BJ (cell line): ENCODE data around the gene NLRP12. TPM values are rescaled to one million over a fixed set of nuclear protein-coding genes. Genes with fewer than 3 reads are reported as not detected.
"Not testable (repeated sequence)": the region's sequence is repeated elsewhere in the genome, so short reads cannot be mapped to it uniquely, and the experiment has no call there.

ENCODE experiments used
- CTCF ChIA-PET: fragments of 350-600 bp; formaldehyde crosslinking; extraction: SDS; loops from one replicate; lab custom pipeline; 2021; ENCODE audit warnings: antibody characterized with exemption, inconsistent platforms; lab: Yijun Ruan, JAX
- POLR2A ChIA-PET: fragments of 300-600 bp; sonication (Branson Sonifier 250); formaldehyde crosslinking; extraction: SDS; loops from one replicate; lab custom pipeline; 2021; ENCODE audit warnings: antibody characterized with exemption; lab: Charles Lee
- DNase-seq: peaks from one replicate; pipeline ENCODE4 v3.0.0-alpha.2; 2011; ENCODE audit warnings: low read depth
- H3K27me3 ChIP-seq: 2 replicates; pipeline ENCODE4 v1.6.0; 2011; ENCODE audit warnings: low read length; ENCODE audit not compliant: control insufficient read depth, insufficient read depth
- H3K36me3 ChIP-seq: 2 replicates; pipeline ENCODE4 v1.5.1; 2011; ENCODE audit warnings: low read length; ENCODE audit not compliant: control insufficient read depth, insufficient read depth
- H3K4me3 ChIP-seq: 2 replicates; pipeline ENCODE4 v1.5.1; 2011; ENCODE audit warnings: low read depth, mild to moderate bottlenecking, control low read depth, low read length
- polyA plus RNA-seq: library from polyadenylated mRNA; depleted of rRNA; stranded (reverse); fragments of >200 nt; gene quantifications from 2 replicates; pipeline ENCODE4 v1.2.3, GENCODE V29; 2011; rRNA removed
- small RNA-seq: library from RNA; depleted of rRNA; stranded (forward); fragments of <200 nt; gene quantifications from one replicate; pipeline ENCODE3, GENCODE V24; 2012; ENCODE audit warnings: low replicate concordance, low read depth; ENCODE audit not compliant: insufficient read length
- TF ChIP-seq, protein P1 (sequence below): IDR thresholded peaks from 2 replicates; pipeline ENCODE4 v1.5.1; 2011; ENCODE audit warnings: low read depth, mild to moderate bottlenecking, control low read depth, inconsistent platforms, low read length, moderate library complexity; ENCODE audit not compliant: insufficient read depth

The NLRP12 gene
- polyA plus RNA-seq, 1 experiment, result not detected

DNA sequence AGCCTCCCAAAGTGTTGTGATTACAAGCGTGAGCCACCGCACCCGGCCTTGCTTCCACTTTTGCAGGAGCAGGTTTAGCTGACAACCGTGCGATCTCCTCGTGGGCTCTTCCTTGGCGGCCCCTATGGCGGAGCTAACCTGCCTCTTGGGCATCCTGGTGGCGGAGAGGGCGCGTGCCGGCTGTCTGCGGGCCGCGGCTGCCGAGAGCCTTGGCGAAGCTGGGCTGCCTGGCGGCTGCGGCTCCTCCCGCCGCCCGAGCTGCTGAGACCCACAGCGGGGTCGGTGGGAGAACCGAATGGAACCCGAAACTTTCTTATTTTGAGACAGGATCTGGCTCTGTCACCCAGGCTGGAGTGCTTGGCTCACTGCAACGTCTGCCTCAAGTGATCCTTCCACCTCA, 55.7 kb downstream of the NLRP12 start:
- no peak for DNase-seq
- no peaks in the 10 kb centered on the region for H3K36me3 ChIP-seq
- H3K4me3 ChIP-seq, result no peak overlapping the region
- TF ChIP-seq, protein P1, sequence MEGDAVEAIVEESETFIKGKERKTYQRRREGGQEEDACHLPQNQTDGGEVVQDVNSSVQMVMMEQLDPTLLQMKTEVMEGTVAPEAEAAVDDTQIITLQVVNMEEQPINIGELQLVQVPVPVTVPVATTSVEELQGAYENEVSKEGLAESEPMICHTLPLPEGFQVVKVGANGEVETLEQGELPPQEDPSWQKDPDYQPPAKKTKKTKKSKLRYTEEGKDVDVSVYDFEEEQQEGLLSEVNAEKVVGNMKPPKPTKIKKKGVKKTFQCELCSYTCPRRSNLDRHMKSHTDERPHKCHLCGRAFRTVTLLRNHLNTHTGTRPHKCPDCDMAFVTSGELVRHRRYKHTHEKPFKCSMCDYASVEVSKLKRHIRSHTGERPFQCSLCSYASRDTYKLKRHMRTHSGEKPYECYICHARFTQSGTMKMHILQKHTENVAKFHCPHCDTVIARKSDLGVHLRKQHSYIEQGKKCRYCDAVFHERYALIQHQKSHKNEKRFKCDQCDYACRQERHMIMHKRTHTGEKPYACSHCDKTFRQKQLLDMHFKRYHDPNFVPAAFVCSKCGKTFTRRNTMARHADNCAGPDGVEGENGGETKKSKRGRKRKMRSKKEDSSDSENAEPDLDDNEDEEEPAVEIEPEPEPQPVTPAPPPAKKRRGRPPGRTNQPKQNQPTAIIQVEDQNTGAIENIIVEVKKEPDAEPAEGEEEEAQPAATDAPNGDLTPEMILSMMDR, result no peak
- ChIA-PET POLR2A (no interaction called here), CTCF (no interaction called here)
- H3K27me3 ChIP-seq, result no peaks in the 10 kb centered on the region

DNA sequence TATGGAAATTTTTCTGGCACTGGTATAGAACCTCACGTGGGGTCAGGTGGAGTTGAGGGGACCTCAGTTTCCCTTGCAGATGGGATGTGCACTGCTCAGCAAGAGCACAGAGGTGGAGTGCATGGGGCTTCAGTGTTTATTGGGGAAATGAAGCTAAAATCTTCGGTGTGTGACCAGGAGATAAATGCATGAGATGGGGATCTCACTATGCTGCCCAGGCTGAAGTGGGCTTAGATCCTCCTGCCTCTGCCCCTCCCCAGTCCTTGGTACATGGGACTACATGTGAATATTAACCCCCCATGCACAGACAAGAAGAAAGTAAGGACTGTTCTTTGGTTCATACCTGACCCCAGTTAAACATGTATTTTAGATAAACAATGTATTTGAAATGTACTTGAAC, 65.1 kb downstream of the NLRP12 start:
- H3K36me3 ChIP-seq, POLR2A ChIA-PET, DNase-seq, CTCF ChIA-PET, H3K4me3 ChIP-seq, H3K27me3 ChIP-seq: not testable (repeated sequence)

Small RNA genes lying within 50 kb of the gene (small RNA-seq; reads per million reads assigned to genes)
- not detected for gene AC008753.1
- not detected for gene MIR1283-2
- gene MIR371A, result not detected
- not detected for gene MIR372
- not detected for gene MIR373
- gene MIR516A1, result not detected
- gene MIR516A2, result not detected
- gene MIR519A1, result not detected
- not detected for gene MIR521-1
- not detected for gene MIR527
- gene RNU6-1041P, result not detected
- gene RNU6-165P, result not detected
- not detected for gene RNU6-751P
- not detected for gene RNU6-982P

Other genes with a start within 250 kb of the NLRP12 start
- not detected in 2 replicates for gene DPRX, start 192.3 kb downstream of the NLRP12 start, polyA plus RNA-seq
- gene MYADM, start 43.6 kb upstream of the NLRP12 start, polyA plus RNA-seq, result 92.9 and 134 TPM in 2 replicates
- gene PRKCG, start 57.9 kb upstream of the NLRP12 start, polyA plus RNA-seq, result not detected in 2 replicates
- 0.50 and 0.90 TPM in 2 replicates for gene CACNG7, start 85.0 kb upstream of the NLRP12 start, polyA plus RNA-seq
- 0.01 and 0.02 TPM in 2 replicates for gene CACNG8, start 138.6 kb upstream of the NLRP12 start, polyA plus RNA-seq
- gene CACNG6, start 167.3 kb upstream of the NLRP12 start, polyA plus RNA-seq, result 0.04 TPM in 2 replicates
- not detected in 2 replicates for gene VSTM1, start 239.6 kb upstream of the NLRP12 start, polyA plus RNA-seq